GM12878 (cell line): Measurements from ENCODE around the gene USP14. TPM values are rescaled to one million over a fixed set of nuclear protein-coding genes. Genes with fewer than 3 reads are reported as not detected.

Source experiments
- ATAC-seq: fragments of 200-7000 bp; cut with Tn5 transposase; 3 replicates; pipeline ENCODE4 v1.9.1; 2020; ENCODE audit warnings: mild to moderate bottlenecking, moderate library complexity
- BruUV-seq: library from RNA; stranded (reverse); fragments of 400-500 nt; replicated peaks from 2 replicates; lab custom pipeline; 2021; lab: Mats Ljungman, UMichigan
- CTCF ChIA-PET: fragments of 300-600 bp; sonication (Branson Sonifier 250); formaldehyde crosslinking; extraction: SDS; loops from one replicate; lab custom pipeline; 2021; ENCODE audit warnings: inconsistent platforms; lab: Yijun Ruan, JAX
- POLR2A ChIA-PET: fragments of 350-600 bp; formaldehyde crosslinking; extraction: SDS; loops from one replicate; lab custom pipeline; 2021; ENCODE audit warnings: inconsistent platforms; lab: Charles Lee
- RAD21 ChIA-PET: fragments of 300-600 bp; sonication (Branson Sonifier 250); formaldehyde crosslinking; loops from one replicate; lab custom pipeline; 2023; ENCODE audit warnings: antibody characterized with exemption; ENCODE audit not compliant: unreplicated experiment; lab: Charles Lee
- SMC1A ChIA-PET: fragments of 300-600 bp; sonication (Branson Sonifier 250); formaldehyde crosslinking; loops from one replicate; lab custom pipeline; 2023; ENCODE audit not compliant: unreplicated experiment, uncharacterized antibody; lab: Charles Lee
- DNase-seq: peaks from one replicate; pipeline ENCODE4 v3.0.0-alpha.2; 2011; ENCODE audit warnings: low read depth, low spot score
- FAIRE-seq: peaks from 3 replicates; lab custom pipeline; 2011; peaks lifted over from hg19 to GRCh38; lab: Jason Lieb, UNC
- H2AFZ ChIP-seq: 2 replicates; pipeline ENCODE4 v1.6.0; 2011; ENCODE audit warnings: low read depth, low read length, control low read depth; ENCODE audit not compliant: control insufficient read depth
- H3K27ac ChIP-seq: 2 replicates; pipeline ENCODE4 v1.5.1; 2011; ENCODE audit warnings: control low read depth; ENCODE audit not compliant: control insufficient read depth, insufficient read depth
- H3K27me3 ChIP-seq, 2 experiments: replicated peaks in 1 of 2; 2 replicates each; pipeline versions ENCODE4 v1.6.0 to v1.6.1; 2011; ENCODE audit warnings: low read length in 1 of 2; ENCODE audit not compliant: control insufficient read depth in 2 of 2, insufficient read depth in 2 of 2
- H3K36me3 ChIP-seq, 2 experiments: 2 replicates each; pipeline ENCODE4 v1.5.1; 2011; ENCODE audit warnings: low read length in 1 of 2; ENCODE audit not compliant: control insufficient read depth in 2 of 2, insufficient read depth in 2 of 2
- H3K4me1 ChIP-seq: 2 replicates; pipeline ENCODE4 v1.6.1; 2011; ENCODE audit warnings: mild to moderate bottlenecking, low read length, moderate library complexity, mixed read lengths; ENCODE audit not compliant: control insufficient read depth, insufficient read depth
- H3K4me2 ChIP-seq: 2 replicates; pipeline ENCODE4 v1.6.0; 2011; ENCODE audit warnings: control low read depth; ENCODE audit not compliant: control insufficient read depth, insufficient read depth
- H3K4me3 ChIP-seq: fragments of 200-600 bp; sonication (generic); 2 replicates; pipeline ENCODE4 v1.5.1; 2016
- H3K79me2 ChIP-seq: 2 replicates; pipeline ENCODE4 v1.6.0; 2011; ENCODE audit warnings: low read length; ENCODE audit not compliant: control insufficient read depth, insufficient read depth
- H3K9ac ChIP-seq: 2 replicates; pipeline ENCODE4 v1.8.0; 2011; ENCODE audit warnings: low read length, control low read depth, mixed read lengths; ENCODE audit not compliant: control insufficient read depth, insufficient read depth
- H3K9me3 ChIP-seq: replicated peaks from 3 replicates; pipeline ENCODE4 v1.5.1; 2011; ENCODE audit warnings: mild to moderate bottlenecking, low read length; ENCODE audit not compliant: control insufficient read depth, insufficient read depth
- H4K20me1 ChIP-seq: 2 replicates; pipeline ENCODE4 v1.6.0; 2011; ENCODE audit not compliant: control insufficient read depth, insufficient read depth
- ATF7 ChIP-seq: fragments of 450-650 bp; IDR thresholded peaks from 2 replicates; pipeline ENCODE4 v1.6.1; 2016; ENCODE audit warnings: low read depth, mild to moderate bottlenecking
- BACH1 ChIP-seq: fragments of 450-650 bp; IDR thresholded peaks from 2 replicates; pipeline ENCODE4 v1.6.1; 2017; ENCODE audit warnings: mild to moderate bottlenecking, borderline replicate concordance
- CBFB ChIP-seq: IDR thresholded peaks from 2 replicates; pipeline ENCODE4 v1.6.1; 2016; ENCODE audit warnings: antibody characterized with exemption, low read depth
- CBX3 ChIP-seq: fragments of 200-600 bp; sonication (generic); IDR thresholded peaks from 2 replicates; pipeline ENCODE4 v1.6.1; 2016; ENCODE audit warnings: low read depth, borderline replicate concordance
- CREM ChIP-seq: IDR thresholded peaks from 2 replicates; pipeline ENCODE4 v1.6.1; 2014; ENCODE audit warnings: antibody characterized with exemption, low read depth
- DPF2 ChIP-seq: fragments of 450-650 bp; IDR thresholded peaks from 2 replicates; pipeline ENCODE4 v1.6.1; 2017; ENCODE audit warnings: mild to moderate bottlenecking
- MTA2 ChIP-seq: fragments of 450-650 bp; IDR thresholded peaks from 2 replicates; pipeline ENCODE4 v1.6.1; 2016; ENCODE audit warnings: low read depth, mild to moderate bottlenecking, moderate library complexity
- MTA3 ChIP-seq: IDR thresholded peaks from 2 replicates; pipeline ENCODE4 v1.6.1; 2012; ENCODE audit warnings: low read length, inconsistent platforms, borderline replicate concordance
- NFYA ChIP-seq: IDR thresholded peaks from 2 replicates; pipeline ENCODE4 v1.6.1; 2011; ENCODE audit warnings: low read depth, mild to moderate bottlenecking, low read length, improper control_type of control experiment, borderline replicate concordance
- NR2C1 ChIP-seq: fragments of 450-650 bp; IDR thresholded peaks from 2 replicates; pipeline ENCODE4 v1.6.1; 2017; ENCODE audit warnings: antibody characterized with exemption, mild to moderate bottlenecking, moderate library complexity
- POLR2A ChIP-seq: IDR thresholded peaks from 2 replicates; pipeline ENCODE4 v1.6.1; 2011; ENCODE audit warnings: low read depth, mild to moderate bottlenecking, low read length
- ZNF24 ChIP-seq: fragments of 450-650 bp; IDR thresholded peaks from 2 replicates; pipeline ENCODE4 v1.6.1; 2017; ENCODE audit warnings: antibody characterized with exemption, mild to moderate bottlenecking
- WGBS: methylation state at CpG from one replicate; pipeline ENCODE4 v1.1.6; 2016; ENCODE audit warnings: low lambda C conversion rate; ENCODE audit not compliant: insufficient replicate concordance, insufficient coverage; ENCODE audit errors: missing lambda C conversion rate; 5-methylcytosine and 5-hydroxymethylcytosine counted together
- in situ Hi-C: fragments of 300-500 bp; cut with MboI; formaldehyde crosslinking; loops from 9 replicates; pipeline ENCODE4 v1.14.3; 2018; ENCODE audit warnings: mixed read lengths
- intact Hi-C: fragments of 100-400 bp; cut with micrococcal nuclease; formaldehyde crosslinking; loops from one replicate; pipeline ENCODE4 v1.14.2; 2022; ENCODE audit not compliant: unreplicated experiment
- polyA plus RNA-seq, 11 experiments: library from polyadenylated mRNA; depleted of rRNA in 4 of 11; unstranded in 6 of 11; stranded (reverse) in 5 of 11; fragments of >200 nt; fragmentation: Nextera tagmentation in 4 of 11; fragmentation: Illumina TruSeq in 1 of 11; extraction: Ambion mirVana in 4 of 11; extraction: Trizol in 1 of 11; gene quantifications; 1 replicate in 1 of 11; 2 replicates in 10 of 11; pipeline versions ENCODE4 v1.2.1 to v1.2.3, GENCODE V29; 2011 to 2016; ENCODE audit warnings: inconsistent platforms in 2 of 11, missing spikeins in 2 of 11, low read depth in 1 of 11
- total RNA-seq, 4 experiments: library from RNA; depleted of rRNA in 3 of 4; stranded (reverse); fragments of >200 nt in 3 of 4; fragmentation: Illumina TruSeq in 1 of 4; extraction: Trizol in 1 of 4; gene quantifications; 2 replicates each; pipeline versions ENCODE4 v1.2.1 to v1.2.3, GENCODE V29; 2013 to 2021
- TF ChIP-seq, protein P1 (sequence below): fragments of 450-650 bp; IDR thresholded peaks from 2 replicates; pipeline ENCODE4 v1.6.1; 2018; ENCODE audit warnings: mild to moderate bottlenecking, low read depth, moderate library complexity; ENCODE audit not compliant: partially characterized antibody
- TF ChIP-seq, protein P2 (sequence below): IDR thresholded peaks from 2 replicates; pipeline ENCODE4 v1.6.1; 2012; ENCODE audit warnings: mild to moderate bottlenecking, low read depth, low read length
- TF ChIP-seq, protein P3 (sequence below): IDR thresholded peaks from 2 replicates; pipeline ENCODE4 v1.6.1; 2012; ENCODE audit warnings: low read length, inconsistent platforms
- TF ChIP-seq, protein P4 (sequence below): fragments of 450-650 bp; formaldehyde crosslinking; IDR thresholded peaks from 2 replicates; pipeline ENCODE4 v1.4.0; 2022; ENCODE audit warnings: mild to moderate bottlenecking, moderate library complexity

USP14 gene
- total and polyA plus RNA-seq, 10 of the 15 experiments (the other 5 are each of a cell fraction or from before 2014, with no cell fraction given): 14.3 to 127 (median 29.6) TPM

DNA sequence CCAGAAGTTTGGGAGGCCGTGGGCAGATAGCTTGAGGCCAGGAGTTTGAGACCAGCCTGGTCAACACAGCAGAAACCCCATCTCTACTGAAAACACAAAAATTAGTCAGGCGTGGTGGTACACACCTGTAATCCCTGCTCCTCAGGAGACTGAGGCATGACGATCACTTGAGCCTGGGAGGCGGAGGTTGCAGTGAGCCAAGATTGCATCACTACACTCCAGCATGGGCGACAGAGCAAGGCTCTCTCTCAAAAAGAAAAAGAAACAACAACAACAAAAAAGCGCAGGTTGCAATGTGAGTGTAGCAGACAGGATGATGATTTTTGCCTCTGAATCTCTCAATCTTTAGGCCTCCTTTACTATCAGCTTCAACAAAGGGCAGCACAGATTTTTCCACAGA, 2.7 kb upstream of the USP14 start:
- Histone ChIP-seq H3K27me3 (no peaks in the 10 kb centered on the region), H2AFZ (no peak overlapping the region), H3K79me2 (peaks cover 23% of the 10 kb centered on the region), H3K4me2 (no peak overlapping the region), H3K27ac (no peak overlapping the region), H3K9me3 (no peaks in the 10 kb centered on the region), H3K9ac (no peak overlapping the region), H3K4me1 (peaks cover 8% of the 10 kb centered on the region), H4K20me1 (no peaks in the 10 kb centered on the region), H3K4me3 (no peak overlapping the region), H3K36me3 (no peaks in the 10 kb centered on the region)
- ChIA-PET POLR2A (no interaction called here), SMC1A (interaction anchor here (0.8 kb wide), 1 partner anchor 649 kb away, joined by 3 read pairs; no protein-coding TSS in a partner anchor), CTCF (interaction anchor here (1.1 kb wide), 1 partner anchor 79 kb away, joined by 3 read pairs; no protein-coding TSS in a partner anchor), RAD21 (no interaction called here)
- 59% methylated on average over 6 of the region's 6 CpGs for WGBS
- in situ Hi-C loops: no loop called here
- DNase-seq: no peak
- no peak for FAIRE-seq
- BruUV-seq: no TSS peak
- intact Hi-C loops: no loop called here
- no peak for ATAC-seq
- TF ChIP-seq CBX3 (no peak), BACH1 (no peak), MTA3 (no peak), CREM (no peak), POLR2A (no peak), MTA2 (no peak), NR2C1 (no peak), ZNF24 (no peak), DPF2 (no peak), CBFB (no peak), NFYA (no peak), ATF7 (no peak)
- TF ChIP-seq, protein P1, sequence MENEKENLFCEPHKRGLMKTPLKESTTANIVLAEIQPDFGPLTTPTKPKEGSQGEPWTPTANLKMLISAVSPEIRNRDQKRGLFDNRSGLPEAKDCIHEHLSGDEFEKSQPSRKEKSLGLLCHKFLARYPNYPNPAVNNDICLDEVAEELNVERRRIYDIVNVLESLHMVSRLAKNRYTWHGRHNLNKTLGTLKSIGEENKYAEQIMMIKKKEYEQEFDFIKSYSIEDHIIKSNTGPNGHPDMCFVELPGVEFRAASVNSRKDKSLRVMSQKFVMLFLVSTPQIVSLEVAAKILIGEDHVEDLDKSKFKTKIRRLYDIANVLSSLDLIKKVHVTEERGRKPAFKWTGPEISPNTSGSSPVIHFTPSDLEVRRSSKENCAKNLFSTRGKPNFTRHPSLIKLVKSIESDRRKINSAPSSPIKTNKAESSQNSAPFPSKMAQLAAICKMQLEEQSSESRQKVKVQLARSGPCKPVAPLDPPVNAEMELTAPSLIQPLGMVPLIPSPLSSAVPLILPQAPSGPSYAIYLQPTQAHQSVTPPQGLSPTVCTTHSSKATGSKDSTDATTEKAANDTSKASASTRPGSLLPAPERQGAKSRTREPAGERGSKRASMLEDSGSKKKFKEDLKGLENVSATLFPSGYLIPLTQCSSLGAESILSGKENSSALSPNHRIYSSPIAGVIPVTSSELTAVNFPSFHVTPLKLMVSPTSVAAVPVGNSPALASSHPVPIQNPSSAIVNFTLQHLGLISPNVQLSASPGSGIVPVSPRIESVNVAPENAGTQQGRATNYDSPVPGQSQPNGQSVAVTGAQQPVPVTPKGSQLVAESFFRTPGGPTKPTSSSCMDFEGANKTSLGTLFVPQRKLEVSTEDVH: no peak
- TF ChIP-seq, protein P2, sequence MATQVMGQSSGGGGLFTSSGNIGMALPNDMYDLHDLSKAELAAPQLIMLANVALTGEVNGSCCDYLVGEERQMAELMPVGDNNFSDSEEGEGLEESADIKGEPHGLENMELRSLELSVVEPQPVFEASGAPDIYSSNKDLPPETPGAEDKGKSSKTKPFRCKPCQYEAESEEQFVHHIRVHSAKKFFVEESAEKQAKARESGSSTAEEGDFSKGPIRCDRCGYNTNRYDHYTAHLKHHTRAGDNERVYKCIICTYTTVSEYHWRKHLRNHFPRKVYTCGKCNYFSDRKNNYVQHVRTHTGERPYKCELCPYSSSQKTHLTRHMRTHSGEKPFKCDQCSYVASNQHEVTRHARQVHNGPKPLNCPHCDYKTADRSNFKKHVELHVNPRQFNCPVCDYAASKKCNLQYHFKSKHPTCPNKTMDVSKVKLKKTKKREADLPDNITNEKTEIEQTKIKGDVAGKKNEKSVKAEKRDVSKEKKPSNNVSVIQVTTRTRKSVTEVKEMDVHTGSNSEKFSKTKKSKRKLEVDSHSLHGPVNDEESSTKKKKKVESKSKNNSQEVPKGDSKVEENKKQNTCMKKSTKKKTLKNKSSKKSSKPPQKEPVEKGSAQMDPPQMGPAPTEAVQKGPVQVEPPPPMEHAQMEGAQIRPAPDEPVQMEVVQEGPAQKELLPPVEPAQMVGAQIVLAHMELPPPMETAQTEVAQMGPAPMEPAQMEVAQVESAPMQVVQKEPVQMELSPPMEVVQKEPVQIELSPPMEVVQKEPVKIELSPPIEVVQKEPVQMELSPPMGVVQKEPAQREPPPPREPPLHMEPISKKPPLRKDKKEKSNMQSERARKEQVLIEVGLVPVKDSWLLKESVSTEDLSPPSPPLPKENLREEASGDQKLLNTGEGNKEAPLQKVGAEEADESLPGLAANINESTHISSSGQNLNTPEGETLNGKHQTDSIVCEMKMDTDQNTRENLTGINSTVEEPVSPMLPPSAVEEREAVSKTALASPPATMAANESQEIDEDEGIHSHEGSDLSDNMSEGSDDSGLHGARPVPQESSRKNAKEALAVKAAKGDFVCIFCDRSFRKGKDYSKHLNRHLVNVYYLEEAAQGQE: no peak
- TF ChIP-seq, protein P3, sequence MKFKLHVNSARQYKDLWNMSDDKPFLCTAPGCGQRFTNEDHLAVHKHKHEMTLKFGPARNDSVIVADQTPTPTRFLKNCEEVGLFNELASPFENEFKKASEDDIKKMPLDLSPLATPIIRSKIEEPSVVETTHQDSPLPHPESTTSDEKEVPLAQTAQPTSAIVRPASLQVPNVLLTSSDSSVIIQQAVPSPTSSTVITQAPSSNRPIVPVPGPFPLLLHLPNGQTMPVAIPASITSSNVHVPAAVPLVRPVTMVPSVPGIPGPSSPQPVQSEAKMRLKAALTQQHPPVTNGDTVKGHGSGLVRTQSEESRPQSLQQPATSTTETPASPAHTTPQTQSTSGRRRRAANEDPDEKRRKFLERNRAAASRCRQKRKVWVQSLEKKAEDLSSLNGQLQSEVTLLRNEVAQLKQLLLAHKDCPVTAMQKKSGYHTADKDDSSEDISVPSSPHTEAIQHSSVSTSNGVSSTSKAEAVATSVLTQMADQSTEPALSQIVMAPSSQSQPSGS: no peak
- TF ChIP-seq, protein P4, sequence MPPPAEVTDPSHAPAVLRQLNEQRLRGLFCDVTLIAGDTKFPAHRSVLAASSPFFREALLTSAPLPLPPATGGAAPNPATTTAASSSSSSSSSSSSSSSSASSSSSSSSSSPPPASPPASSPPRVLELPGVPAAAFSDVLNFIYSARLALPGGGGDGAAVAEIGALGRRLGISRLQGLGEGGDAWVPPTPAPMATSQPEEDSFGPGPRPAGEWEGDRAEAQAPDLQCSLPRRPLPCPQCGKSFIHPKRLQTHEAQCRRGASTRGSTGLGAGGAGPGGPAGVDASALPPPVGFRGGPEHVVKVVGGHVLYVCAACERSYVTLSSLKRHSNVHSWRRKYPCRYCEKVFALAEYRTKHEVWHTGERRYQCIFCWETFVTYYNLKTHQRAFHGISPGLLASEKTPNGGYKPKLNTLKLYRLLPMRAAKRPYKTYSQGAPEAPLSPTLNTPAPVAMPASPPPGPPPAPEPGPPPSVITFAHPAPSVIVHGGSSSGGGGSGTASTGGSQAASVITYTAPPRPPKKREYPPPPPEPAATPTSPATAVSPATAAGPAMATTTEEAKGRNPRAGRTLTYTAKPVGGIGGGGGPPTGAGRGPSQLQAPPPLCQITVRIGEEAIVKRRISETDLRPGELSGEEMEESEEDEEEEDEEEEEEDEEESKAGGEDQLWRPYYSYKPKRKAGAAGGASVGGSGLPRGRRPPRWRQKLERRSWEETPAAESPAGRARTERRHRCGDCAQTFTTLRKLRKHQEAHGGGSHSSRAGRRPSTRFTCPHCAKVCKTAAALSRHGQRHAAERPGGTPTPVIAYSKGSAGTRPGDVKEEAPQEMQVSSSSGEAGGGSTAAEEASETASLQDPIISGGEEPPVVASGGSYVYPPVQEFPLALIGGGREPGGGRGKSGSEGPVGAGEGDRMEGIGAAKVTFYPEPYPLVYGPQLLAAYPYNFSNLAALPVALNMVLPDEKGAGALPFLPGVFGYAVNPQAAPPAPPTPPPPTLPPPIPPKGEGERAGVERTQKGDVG (CRISPR knock-in tag): no peak
